GM12865 (cell line): Measurements from ENCODE around the gene RAMACL.

Experiments
- DNase-seq: peaks from one replicate; pipeline ENCODE4 v3.0.0; 2010; ENCODE audit warnings: low read depth
- H3K4me3 ChIP-seq: 2 replicates; pipeline ENCODE4 v1.5.1; 2011; ENCODE audit warnings: mild to moderate bottlenecking, low read depth, low read length, control low read depth
- TF ChIP-seq, protein P1 (sequence below): IDR thresholded peaks from 2 replicates; pipeline ENCODE4 v1.5.1; 2011; ENCODE audit warnings: low read length, control low read depth, low read depth, inconsistent platforms; ENCODE audit not compliant: insufficient read depth; ENCODE audit errors: missing control alignments

The RAMACL gene

GRCh38 chr6:166556863-166557322 is 29.6 kb downstream of the RAMACL start:
- H3K4me3 ChIP-seq = no peak overlapping the region
- DNase-seq = no peak
- TF ChIP-seq, protein P1, sequence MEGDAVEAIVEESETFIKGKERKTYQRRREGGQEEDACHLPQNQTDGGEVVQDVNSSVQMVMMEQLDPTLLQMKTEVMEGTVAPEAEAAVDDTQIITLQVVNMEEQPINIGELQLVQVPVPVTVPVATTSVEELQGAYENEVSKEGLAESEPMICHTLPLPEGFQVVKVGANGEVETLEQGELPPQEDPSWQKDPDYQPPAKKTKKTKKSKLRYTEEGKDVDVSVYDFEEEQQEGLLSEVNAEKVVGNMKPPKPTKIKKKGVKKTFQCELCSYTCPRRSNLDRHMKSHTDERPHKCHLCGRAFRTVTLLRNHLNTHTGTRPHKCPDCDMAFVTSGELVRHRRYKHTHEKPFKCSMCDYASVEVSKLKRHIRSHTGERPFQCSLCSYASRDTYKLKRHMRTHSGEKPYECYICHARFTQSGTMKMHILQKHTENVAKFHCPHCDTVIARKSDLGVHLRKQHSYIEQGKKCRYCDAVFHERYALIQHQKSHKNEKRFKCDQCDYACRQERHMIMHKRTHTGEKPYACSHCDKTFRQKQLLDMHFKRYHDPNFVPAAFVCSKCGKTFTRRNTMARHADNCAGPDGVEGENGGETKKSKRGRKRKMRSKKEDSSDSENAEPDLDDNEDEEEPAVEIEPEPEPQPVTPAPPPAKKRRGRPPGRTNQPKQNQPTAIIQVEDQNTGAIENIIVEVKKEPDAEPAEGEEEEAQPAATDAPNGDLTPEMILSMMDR = no peak

- TF ChIP-seq, protein P1 = no peak
- H3K4me3 ChIP-seq = no peak overlapping the region
- no peak for DNase-seq
These were observed 30.1 kb downstream of the RAMACL start for GRCh38 chr6:166556336-166556735.

- DNase-seq = no peak
- TF ChIP-seq, protein P1 = no peak
- H3K4me3 ChIP-seq = no peak overlapping the region
These were observed 31.4 kb downstream of the RAMACL start for GRCh38 chr6:166555086-166555485.

DNA sequence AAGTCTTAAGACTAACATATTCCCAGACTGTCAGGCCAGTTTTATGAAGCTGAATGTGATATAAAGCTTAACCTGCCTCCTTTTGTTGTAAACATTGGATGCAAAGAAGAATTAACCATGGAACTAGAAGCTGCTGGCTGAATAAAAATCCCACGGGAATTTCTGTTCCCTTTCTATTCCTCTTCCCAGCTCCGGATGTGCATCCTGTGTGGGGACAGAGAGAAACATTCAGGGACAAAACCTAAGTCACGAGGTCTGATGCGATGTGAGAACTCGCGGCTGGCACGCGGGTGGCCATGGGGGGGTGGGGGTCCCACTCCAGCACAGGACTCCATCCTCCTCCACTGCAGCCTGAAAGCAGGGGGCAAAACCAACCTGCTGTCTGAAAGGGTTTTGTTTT is 32.2 kb downstream of the RAMACL start:
- no peak overlapping the region for H3K4me3 ChIP-seq
- TF ChIP-seq, protein P1 = no peak
- no peak for DNase-seq

DNA sequence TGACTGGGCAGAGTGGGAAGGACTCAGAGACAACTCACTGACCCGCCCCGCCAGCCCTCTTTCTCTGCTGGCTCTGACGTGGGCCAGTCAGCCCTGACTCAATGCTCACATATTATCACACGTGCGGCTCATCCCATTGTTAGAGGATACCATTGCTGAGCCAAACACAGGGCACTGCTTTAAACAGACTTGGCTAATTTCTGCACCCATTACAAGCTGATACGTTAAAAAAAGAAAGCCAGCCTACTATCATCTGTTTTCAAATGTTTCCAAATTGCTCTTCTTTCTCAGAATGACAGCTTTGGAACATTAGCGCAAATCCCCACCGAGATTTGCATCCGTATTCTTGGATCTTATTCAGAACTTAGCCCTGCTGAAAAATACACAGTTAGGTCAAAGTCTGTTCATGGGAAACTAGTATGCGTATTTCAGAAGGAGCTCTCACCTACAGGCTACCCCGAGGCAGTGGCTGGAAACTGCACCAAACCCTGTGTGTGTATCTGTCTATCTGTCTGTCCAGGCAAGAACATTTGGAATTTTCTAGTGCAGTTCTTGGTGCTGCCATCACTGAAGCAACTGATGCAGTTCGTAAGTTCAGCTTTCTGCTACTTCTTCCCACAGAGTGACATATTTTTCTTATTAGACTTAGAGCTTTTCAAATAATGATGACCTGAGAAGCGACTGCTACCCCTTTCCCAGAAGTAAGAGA is 32.8 kb downstream of the RAMACL start:
- no peak for DNase-seq
- TF ChIP-seq, protein P1 = no peak
- H3K4me3 ChIP-seq = no peak overlapping the region

DNA sequence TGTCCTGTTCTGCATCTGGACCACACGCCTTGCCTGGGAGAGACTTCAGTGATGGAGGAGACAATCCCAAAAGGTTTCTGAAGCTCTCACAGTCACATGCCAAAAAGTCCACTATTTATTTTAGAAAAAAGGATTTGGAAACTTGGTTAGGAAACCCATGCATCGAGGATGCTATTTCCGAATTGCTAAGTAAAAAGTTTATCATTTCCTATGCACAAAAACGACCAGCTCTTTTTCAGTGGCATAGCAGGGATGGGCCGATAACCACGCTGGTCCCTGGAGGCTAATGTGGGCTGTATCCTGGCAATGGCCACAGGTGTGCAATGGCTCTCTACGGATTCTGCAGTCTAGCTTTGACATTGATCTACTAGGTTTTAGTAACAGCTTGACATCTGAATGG is 33.9 kb downstream of the RAMACL start:
- no peak for DNase-seq
- H3K4me3 ChIP-seq = no peak overlapping the region
- TF ChIP-seq, protein P1 = no peak
